ENCODE measurements around the gene SPDYE3. TPM values are rescaled to one million over a fixed set of nuclear protein-coding genes. Genes with fewer than 3 reads are reported as not detected.
"Not testable (repeated sequence)": the region's sequence is repeated elsewhere in the genome, so short reads cannot be mapped to it uniquely, and the experiment has no call there.

Gene SPDYE3, protein sequence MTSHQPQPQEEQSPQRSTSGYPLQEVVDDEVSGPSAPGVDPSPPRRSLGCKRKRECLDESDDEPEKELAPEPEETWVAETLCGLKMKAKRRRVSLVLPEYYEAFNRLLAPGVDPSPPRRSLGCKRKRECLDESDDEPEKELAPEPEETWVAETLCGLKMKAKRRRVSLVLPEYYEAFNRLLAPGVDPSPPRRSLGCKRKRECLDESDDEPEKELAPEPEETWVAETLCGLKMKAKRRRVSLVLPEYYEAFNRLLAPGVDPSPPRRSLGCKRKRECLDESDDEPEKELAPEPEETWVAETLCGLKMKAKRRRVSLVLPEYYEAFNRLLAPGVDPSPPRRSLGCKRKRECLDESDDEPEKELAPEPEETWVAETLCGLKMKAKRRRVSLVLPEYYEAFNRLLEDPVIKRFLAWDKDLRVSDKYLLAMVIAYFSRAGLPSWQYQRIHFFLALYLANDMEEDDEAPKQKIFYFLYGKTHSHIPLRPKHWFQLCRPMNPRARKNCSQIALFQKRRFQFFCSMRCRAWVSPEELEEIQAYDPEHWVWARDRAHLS
- not detected for total RNA-seq
- long read RNA-seq, partial matches to known transcripts: 0 of 1 reads
- long read RNA-seq, other reads (novel, unspliced or antisense): 1 of 1 reads

DNA sequence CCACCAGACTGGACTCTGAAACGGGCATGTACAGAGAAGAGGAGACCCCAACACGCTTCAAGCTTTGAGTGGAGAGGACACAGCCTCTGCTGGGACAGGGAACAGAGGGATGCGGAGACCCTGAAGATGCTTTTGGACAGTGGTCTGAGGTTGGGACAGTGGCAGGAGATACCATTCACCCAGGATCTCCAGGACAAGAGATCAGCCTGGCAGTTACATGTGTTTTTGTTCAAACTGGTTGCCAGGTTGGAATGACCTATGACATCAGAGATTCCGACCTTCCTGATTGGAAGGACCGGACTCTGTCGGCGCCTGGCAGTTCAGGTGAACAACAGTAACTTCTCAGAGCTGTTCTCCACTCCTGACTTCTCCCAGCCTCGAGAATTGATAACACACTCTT is at the start of gene SPDYE3:
SPDYE3 (plus strand) TSS at position 301 of the 400 bp plus-strand sequence. CDS start 184 bp downstream, outside the sequence.
- DNase-seq; intact Hi-C loops (cut with micrococcal nuclease); ATAC-seq: not testable (repeated sequence)

DNA sequence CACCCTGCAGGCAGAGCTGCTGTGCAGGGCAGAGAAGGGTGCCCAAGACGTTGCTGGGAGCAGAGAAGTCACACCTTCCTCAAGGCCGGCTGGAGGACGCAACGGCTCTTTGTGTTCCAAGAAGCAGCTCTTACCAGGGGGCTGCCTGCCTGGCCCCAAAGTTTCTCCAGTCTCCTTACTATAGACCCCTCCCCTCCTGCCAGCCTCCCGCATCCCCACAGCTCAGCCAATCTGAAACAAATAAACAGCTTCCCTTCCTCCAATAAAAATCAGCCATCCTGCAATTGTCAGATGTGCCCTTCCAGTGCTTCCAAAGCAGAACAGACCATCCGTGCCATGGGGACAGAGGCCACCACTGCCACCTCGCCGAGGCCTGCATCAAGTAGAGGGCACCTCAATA is 47.5 kb upstream of the SPDYE3 start:
- ATAC-seq; DNase-seq; intact Hi-C loops (cut with micrococcal nuclease): not testable (repeated sequence)

DNA sequence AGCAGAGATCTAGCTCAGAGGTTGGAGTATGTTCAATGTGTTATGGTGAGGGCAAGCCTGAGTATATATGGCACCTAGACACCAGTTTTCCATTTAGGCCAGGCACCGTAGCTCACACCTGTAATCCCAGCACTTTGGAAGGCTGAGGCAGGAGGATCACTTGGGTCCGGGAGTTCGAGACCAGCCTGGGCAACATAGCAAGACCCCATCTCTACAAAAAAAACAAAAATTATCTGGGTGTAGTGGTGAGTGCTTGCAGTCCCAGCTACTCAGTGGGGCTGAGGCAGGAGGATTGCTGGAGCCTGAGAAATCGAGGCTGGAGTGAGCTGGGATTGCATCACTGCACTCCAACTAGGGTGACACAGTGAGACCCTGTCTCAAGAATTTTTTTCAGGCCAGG is 44.6 kb upstream of the SPDYE3 start:
- intact Hi-C loops (cut with micrococcal nuclease); ATAC-seq; DNase-seq: not testable (repeated sequence)

DNA sequence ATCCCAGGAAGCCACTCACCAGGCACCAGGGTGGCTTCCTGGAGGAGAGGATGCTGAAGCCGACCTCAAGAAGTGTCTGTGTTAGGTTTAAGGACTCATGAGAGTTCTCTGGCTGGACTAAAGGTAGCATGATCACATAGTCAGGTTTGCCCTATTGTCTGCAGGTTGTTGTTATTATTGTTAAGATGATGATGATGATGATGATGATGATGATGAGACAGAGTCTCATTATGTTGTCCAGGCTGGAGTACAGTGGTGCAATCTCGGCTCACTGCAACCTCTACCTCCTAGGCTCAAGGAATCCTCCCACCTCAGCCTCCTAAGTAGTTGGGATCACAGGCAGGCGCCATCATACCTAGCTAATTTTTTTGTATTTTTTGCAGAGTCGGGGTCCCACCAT is 43.3 kb upstream of the SPDYE3 start:
- intact Hi-C loops (cut with micrococcal nuclease); DNase-seq; ATAC-seq: not testable (repeated sequence)

DNA sequence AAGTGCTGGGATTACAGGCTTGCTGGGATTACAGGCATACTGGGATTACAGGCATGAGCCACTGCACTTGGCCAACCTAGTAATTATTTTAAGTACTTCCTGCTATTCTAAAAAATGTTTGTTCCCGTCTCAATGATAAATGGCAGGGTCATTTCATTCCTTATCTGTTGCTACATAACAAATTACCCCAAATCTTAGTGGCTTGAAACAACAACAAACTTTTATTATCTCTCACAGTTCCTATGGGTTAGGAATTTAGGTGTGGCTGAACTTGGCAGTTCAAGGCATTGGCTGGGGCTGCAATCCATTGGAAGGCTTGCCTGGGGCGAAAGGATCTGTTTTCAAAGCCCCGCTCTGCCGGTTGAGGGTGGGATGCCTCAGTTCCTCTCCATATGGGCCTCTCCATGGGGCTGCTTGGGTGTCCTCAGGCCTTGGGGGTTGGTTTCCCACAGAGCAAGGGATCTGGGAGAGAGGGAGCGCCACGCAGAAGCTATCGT is 42.8 kb upstream of the SPDYE3 start:
- DNase-seq; intact Hi-C loops (cut with micrococcal nuclease); ATAC-seq: not testable (repeated sequence)

DNA sequence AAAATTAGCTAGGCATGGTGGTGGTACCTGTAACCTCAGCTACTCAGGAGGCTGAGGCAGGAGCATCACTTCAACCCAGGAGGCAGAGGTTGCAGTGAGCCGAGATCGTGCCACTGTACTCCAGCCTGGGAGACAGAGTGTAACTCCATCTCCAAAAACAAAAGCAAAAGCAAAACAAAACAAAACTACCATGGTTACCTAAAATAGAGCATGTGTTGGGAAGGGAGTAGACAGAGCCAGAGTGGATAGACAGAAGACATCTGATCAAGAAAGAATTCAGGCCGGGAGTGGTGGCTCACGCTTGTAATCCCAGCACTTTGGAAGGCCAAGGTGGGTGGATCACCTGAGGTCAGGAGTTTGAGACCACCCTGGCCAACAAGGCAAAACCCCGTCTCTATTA is 41.7 kb upstream of the SPDYE3 start:
- intact Hi-C loops (cut with micrococcal nuclease); DNase-seq: not testable (repeated sequence)
- ATAC-seq: peak; percentile 47

DNA sequence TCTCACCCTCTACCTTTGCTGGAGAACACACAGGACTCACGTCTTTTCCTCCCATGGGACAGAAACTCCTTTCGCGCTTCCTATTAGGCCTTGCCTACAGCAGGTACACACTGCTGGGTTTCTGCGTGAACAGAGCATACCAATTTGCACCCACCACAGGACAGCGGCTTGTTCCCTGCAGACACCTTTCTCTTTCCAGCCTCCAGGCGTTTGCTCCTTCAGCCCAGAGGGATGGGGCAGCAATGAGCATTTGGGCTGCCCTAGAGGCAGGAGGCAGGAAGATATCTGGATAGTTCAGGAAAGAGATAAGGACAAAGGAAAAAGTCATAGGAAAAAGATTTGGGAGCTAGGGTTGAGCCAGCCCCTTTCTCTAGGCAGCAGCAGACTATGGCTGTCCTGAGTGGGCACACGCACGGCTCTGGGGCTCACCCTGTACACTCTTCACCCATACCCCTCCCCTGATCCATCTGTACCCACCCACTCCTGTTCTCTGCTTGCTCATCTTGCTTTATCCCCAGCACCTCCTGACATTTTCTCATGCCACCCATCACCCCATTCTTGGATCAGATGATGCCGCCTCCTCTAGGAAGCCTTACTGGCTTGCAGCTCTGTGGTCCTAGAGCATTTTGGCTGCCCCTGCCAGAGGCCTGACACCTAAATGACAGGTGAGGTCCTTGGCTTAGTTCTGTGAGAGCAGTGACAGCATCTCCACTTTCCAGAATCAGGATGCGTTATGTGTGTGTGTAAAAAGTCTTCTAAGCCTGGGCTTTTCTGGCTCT is 40.7 kb upstream of the SPDYE3 start:
- DNase-seq: no peak
- ATAC-seq: no peak
- intact Hi-C loops (cut with micrococcal nuclease): no loop called here

DNA sequence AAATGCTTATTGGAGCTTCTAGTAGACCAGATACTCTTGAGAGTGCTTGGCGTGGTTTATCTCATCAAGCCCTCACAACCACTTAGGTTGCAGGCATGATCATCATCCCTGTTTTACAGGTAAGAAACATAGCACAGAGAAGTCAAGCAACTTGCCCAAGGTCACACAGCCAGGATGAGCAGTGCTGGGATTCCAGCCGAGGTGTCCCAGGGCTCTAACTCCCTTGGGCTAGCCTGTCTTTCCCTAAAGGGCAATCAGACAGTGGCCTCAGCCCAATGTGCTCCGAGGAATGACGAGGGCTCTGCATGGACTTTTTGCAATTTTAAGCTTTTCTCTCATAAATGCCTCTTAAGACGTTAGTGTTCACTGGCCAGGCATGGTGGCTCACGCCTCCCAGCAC is 39.9 kb upstream of the SPDYE3 start:
- no peak for DNase-seq
- ATAC-seq: no peak
- intact Hi-C loops (cut with micrococcal nuclease): no loop called here

DNA sequence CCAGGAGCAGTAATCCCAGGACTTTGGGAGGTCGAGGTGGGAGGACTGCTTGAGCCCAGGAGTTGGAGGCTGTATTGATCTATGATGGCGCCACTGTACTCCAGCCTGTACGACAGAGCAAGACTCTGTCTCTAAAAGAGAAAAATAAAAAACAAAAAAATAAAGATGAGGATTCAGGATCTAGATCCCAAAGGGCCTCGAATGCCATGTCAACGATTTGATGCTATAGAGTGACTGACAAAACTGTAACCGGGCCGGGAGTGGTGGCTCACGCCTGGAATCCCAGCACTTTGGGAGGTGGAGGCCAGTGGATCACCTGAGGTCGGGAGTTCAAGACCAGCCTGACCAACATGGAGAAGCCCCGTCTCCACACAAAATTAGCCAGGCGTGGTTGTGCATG is 38.6 kb upstream of the SPDYE3 start:
- DNase-seq; ATAC-seq; intact Hi-C loops (cut with micrococcal nuclease): not testable (repeated sequence)

DNA sequence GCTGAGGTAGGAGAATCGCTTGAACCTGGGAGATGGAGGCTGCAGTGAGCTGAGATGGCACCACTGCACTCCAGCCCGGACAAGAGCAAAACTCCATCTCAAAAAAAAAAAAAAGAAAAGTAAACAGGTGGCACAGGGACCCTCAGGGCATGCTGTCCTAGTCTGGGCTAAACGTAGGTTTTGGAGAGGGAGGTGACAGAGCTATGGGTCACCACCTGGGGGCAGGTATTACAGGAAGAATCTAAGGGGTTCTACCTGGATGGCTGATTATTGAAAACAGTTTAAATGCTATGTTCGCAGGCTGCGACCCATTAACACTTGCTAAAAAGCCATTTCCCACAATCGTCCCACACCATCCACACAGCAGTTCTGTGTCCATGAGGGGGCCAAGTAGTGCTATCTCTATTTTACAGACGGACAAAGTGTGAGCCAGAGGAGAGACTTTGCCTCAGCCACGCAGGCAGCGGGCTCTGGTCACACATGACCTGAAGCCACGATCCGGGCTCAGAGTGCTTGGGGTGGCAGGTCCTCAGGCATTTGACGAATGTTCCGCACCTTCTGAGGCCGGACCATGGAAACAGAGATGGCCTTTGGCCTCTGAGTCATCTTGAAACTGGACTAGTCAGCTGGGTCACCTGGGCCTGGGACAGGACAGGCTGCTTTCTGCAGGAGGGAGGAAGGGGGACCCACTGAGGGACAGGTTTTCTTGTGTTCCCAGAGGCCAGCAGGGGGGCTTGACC is 38.0 kb upstream of the SPDYE3 start:
- DNase-seq; intact Hi-C loops (cut with micrococcal nuclease); ATAC-seq: not testable (repeated sequence)

DNA sequence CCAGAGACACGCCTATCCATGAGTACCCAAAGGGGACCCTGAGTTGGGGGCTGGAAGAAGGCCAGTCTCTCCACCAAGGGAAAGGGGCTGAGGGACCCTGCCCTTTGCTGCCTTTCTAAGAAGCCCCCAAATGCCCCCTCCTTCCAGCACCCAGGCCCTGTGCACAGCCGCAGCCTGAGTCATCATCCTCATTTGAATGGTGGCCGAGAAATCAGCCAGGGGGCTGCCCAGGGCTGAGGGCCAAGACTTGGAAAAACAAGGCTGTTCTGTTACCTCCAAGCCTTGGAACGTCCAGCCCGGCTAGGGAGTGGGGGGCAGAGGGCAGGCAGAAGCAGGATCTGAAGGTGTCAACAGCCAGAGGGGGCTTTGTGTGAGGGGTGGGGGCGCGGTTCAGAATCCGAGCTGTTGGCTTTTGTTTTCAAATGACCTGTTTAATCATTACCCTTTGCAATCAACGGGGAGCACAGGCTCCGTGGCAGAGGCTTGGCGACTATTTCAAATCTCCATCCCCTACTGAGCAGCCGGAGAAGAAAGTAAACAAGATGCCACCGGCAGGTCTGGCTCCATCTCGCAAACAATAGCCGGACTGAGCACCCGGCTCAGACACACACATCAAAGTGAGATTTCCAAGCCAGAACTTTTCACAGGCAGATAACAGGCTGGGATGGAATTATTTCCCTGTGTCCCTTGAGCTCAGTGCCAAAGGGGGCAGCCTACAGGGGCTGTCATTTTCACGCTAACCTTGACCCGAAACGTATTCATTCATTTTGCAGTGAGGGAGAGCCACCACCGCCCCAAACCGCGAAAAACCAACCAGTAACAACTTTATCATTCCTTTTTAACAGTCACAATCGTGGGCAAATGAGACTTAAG is 37.2 kb upstream of the SPDYE3 start:
- intact Hi-C loops (cut with micrococcal nuclease): not testable (repeated sequence)

DNA sequence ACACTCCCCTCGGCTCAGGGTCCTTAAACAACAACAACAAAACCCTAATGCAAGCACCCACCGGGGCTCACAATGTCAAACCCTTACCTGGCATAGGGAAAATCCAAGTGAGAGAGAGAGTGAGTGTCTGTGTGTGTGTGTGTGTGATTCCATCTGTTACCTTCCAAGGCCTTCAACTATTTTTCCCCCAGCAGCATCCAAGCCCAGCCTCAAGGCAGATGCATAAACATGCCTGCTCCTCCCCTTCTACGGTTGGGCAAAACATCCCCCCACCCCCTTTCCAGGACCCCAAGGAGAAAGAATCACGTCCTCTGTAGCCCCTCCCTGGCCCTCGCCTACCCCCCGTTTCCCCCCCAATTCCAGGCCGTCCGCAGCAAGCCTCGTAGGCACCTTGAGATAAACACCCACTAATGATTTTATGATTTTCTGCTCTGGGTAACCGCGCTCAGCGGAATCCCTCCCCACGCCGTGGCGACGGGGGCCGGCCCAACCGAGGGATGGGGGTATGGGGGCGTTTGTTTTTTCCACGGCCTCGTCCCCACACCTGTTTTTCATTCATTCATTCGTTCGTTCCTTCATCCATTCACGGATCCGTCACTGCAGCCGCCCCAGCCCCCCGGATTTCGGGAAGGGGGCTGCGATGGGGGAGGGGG is 36.4 kb upstream of the SPDYE3 start:
- ATAC-seq; intact Hi-C loops (cut with micrococcal nuclease): not testable (repeated sequence)

More for the DNA sequence above, 37.2 kb upstream of the SPDYE3 start:
- not testable (repeated sequence) for DNase-seq
- peak; percentile 2 for ATAC-seq

DNA sequence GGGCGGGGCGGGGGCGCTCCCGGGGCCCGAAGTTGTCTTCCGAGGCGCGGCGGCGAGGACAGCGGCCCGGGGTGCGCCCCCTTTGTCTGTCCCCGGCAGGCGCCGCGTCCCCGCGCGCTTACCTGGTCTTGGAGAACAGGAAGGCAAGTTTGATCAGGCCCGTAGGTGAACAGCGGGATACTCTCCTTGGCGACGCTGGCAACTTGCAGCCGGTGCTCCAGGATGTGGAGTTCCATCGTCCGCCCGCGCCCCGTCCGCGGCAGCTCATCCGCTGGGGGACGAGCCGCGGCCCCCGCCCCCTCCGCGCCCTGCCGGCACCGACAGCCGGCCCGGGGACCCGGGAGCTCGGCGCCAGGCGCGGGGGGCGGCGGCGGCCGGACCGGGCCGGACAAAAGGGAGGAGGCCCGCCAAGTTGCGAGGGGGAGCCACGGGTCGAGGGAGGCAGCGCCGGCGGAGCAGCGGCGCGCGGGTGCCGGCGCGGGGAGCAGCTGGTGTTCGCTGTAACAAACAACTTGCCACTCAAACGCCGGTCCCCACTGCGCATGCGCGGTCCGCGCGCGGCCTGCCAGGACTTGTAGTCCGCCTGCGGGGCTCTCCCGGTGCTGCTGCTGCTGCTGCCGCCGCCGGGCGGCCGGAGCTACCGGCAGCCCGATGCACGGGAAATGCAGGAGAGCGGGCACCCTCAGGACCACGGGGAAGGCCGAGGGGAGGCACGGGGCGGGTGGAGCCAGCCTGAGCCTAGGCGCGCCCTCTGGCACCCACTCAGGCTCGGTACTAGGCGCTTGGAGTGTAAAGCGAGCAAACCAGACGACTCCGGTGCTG is 35.6 kb upstream of the SPDYE3 start:
- DNase-seq (peak; percentile 100), ATAC-seq (peak; percentile 95)
- intact Hi-C loops (cut with micrococcal nuclease): no loop called here

More for the DNA sequence above, 36.4 kb upstream of the SPDYE3 start:
- not testable (repeated sequence) for DNase-seq

DNA sequence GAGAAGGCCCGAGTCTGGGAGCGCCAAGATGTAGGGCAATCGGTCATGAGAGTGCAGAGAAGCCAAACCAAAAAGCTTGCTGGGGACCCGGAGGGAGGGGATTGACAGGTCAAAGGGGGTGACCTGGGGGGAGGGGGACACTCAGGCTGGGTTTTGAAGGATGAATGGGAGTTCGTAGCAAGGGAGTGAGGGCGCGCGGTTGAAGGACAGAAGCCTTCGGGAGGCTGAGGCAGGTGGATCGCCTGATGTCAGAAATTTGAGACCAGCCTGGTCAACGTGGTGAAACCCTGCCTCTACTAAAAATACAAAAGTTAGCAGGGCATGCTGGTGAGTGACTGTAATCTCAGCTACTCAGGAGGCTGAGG is 35.0 kb upstream of the SPDYE3 start:
- DNase-seq; intact Hi-C loops (cut with micrococcal nuclease); ATAC-seq: not testable (repeated sequence)

DNA sequence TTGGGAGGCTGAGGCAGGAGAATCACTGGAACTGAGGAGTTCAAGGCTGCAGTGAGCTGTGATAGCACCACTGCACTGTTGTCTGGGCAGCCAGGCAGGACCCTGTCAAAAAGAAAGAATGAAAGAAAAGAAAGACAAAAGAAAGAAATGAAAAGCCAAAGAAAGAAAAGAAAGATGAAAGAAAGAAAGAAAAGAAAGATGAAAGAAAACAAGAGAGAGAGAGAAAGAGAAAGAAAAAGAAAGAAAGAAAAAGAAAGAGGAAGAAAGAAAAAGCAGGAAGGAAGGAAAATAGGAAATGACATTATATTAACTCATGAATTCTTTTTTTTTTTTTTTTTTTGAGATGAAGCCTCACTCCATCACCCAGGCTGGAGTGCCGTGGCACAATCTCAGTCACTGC is 32.4 kb upstream of the SPDYE3 start:
- intact Hi-C loops (cut with micrococcal nuclease): no loop called here
- no peak for DNase-seq
- no peak for ATAC-seq

DNA sequence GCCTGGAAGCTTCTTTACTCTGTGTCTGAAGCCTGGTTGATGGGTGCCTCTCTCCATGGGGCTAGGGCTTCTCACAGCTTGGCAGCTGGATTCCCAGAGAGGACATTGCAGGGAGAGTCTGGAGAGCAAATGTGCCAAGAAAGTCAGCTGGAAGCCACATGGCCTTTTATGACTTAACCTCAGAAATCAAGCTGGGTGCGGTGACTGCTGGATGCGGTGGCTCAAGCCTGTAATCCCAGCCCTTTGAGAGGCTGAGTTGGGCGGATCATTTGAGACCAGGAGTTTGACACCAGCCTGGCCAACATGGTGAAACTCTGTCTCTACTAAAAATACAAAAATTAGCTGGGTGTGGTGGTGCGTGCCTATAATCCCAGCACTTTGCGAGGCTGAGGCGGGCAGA is 31.4 kb upstream of the SPDYE3 start:
- DNase-seq; intact Hi-C loops (cut with micrococcal nuclease); ATAC-seq: not testable (repeated sequence)
